ENCODE measurements around the gene HDAC6.

DNA sequence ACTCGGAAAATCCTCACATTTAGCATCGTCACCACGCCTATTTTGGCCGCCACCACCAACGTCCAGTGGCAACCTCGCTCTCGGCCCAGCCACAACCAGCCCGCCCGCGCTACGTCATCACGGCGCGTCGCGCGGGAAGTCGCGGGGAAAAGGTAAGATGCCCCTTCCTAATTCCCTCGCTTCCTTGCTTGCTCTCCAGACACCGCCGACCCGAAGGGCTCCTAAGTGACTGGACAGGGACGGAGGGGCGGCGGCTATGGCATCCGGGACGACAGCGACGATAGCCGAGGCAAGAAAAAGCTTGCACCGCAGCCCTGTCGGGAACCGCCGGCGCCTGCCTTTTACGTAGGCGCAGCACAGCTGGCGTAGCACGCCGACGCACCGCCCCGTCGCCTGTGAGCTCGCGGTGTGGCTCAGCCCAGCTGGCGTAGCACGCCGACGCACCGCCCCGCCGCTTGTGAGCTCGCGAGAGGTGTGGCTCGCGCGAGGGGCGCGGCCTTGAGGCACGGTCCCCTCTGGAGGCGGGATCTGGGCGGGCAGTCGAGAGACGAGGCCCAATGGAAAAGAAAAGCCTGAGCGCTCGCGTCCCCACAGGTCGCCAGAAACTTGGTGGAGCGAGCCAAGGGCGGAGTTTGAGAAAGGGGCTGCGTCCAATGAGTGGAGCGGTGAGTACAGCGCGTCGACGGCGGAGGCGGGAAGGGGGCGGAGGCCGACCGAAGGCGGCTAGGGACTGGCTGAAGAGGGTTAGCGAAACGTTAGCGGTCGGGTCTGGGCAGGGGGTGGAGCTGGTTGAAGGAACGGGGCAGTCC lies at the start of gene HDAC6:
- TF ChIP-seq, protein P1, sequence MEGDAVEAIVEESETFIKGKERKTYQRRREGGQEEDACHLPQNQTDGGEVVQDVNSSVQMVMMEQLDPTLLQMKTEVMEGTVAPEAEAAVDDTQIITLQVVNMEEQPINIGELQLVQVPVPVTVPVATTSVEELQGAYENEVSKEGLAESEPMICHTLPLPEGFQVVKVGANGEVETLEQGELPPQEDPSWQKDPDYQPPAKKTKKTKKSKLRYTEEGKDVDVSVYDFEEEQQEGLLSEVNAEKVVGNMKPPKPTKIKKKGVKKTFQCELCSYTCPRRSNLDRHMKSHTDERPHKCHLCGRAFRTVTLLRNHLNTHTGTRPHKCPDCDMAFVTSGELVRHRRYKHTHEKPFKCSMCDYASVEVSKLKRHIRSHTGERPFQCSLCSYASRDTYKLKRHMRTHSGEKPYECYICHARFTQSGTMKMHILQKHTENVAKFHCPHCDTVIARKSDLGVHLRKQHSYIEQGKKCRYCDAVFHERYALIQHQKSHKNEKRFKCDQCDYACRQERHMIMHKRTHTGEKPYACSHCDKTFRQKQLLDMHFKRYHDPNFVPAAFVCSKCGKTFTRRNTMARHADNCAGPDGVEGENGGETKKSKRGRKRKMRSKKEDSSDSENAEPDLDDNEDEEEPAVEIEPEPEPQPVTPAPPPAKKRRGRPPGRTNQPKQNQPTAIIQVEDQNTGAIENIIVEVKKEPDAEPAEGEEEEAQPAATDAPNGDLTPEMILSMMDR (IDR thresholded peaks at IDR 0.05): no peak
- peak in 1 of 3 donors; percentile 60 for TF ChIP-seq POLR2AphosphoS5 (IDR thresholded peaks at IDR 0.05)
- peak in 1 of 2 donors; percentile 33 for TF ChIP-seq POLR2A (IDR thresholded peaks at IDR 0.05)

All from suprapubic skin (tissue), 4 donors.